PC-3 (cell line): ENCODE results near the gene SEMA5A.

Experiments used
- CTCF ChIP-seq: fragments of 300-600 bp; sonication (generic); conservative IDR thresholded peaks from 2 replicates; pipeline ENCODE4 v1.5.1; 2017; ENCODE audit warnings: antibody characterized with exemption, low read depth, mild to moderate bottlenecking, low read length
- EZH2 ChIP-seq: fragments of 300-600 bp; sonication (generic); IDR thresholded peaks from one replicate; pipeline ENCODE4 v1.6.1; 2017; ENCODE audit warnings: antibody characterized with exemption, mild to moderate bottlenecking, low read length; ENCODE audit not compliant: unreplicated experiment

- no peak for TF ChIP-seq CTCF
- no peak for TF ChIP-seq EZH2
These were observed 380.3 kb downstream of the SEMA5A start for GRCh38 chr5:9165546-9165945.
